Neuronal stem cell (in vitro differentiated cells): ENCODE results near the gene SEL1L2.

Experiments used
- DNase-seq: peaks from one replicate; pipeline ENCODE4 v3.0.0-alpha.2; 2013; ENCODE audit warnings: low spot score
- H2AFZ ChIP-seq: one replicate; pipeline ENCODE4 v1.6.1; 2013; ENCODE audit warnings: mild to moderate bottlenecking, low read length, inconsistent platforms
- H2AK5ac ChIP-seq: 2 replicates; pipeline ENCODE4 v1.6.1; 2013; ENCODE audit warnings: low read depth, mild to moderate bottlenecking, inconsistent platforms, low read length, moderate library complexity, mixed read lengths
- H2BK120ac ChIP-seq: 2 replicates; pipeline ENCODE4 v1.6.1; 2013; ENCODE audit warnings: low read depth, mild to moderate bottlenecking, inconsistent platforms, low read length, moderate library complexity, mixed read lengths
- H2BK12ac ChIP-seq: one replicate; pipeline ENCODE4 v1.6.1; 2013; ENCODE audit warnings: low read length, inconsistent platforms
- H2BK15ac ChIP-seq: 2 replicates; pipeline ENCODE4 v1.6.1; 2013; ENCODE audit warnings: mild to moderate bottlenecking, low read length, inconsistent platforms, mixed read lengths
- H2BK5ac ChIP-seq: one replicate; pipeline ENCODE4 v1.6.1; 2013; ENCODE audit warnings: inconsistent platforms, mild to moderate bottlenecking, low read length, moderate library complexity
- H3K14ac ChIP-seq: one replicate; pipeline ENCODE4 v1.6.1; 2013; ENCODE audit warnings: low read length, inconsistent platforms
- H3K18ac ChIP-seq: 2 replicates; pipeline ENCODE4 v1.6.1; 2013; ENCODE audit warnings: low read length, inconsistent platforms
- H3K23ac ChIP-seq: 2 replicates; pipeline ENCODE4 v1.6.1; 2013; ENCODE audit warnings: low read depth, mild to moderate bottlenecking, mixed read lengths, low read length, inconsistent platforms; ENCODE audit not compliant: poor library complexity
- H3K27ac ChIP-seq: replicated peaks from 3 replicates; pipeline ENCODE4 v1.5.1; 2013; ENCODE audit warnings: low read length, inconsistent platforms
- H3K27me3 ChIP-seq, 3 experiments: 2 replicates each; pipeline ENCODE4 v1.6.1; 2013; ENCODE audit warnings: low read length in 3 of 3, mild to moderate bottlenecking in 2 of 3, inconsistent platforms in 1 of 3, low read depth in 1 of 3, mixed read lengths in 1 of 3, moderate library complexity in 1 of 3; ENCODE audit not compliant: control insufficient read depth in 3 of 3, insufficient read depth in 3 of 3
- H3K36me3 ChIP-seq, 2 donors: replicated peaks in 1 of 2; 2 replicates each; pipeline ENCODE4 v1.6.1; 2013; ENCODE audit warnings: low read length in 2 of 2; ENCODE audit not compliant: control insufficient read depth in 2 of 2, insufficient read depth in 2 of 2
- H3K4ac ChIP-seq: 2 replicates; pipeline ENCODE4 v1.6.1; 2013; ENCODE audit warnings: inconsistent platforms, mild to moderate bottlenecking, low read length, moderate library complexity
- H3K4me1 ChIP-seq, 2 donors: 1 replicate in 1 of 2; 2 replicates in 1 of 2; pipeline ENCODE4 v1.6.1; 2013; ENCODE audit warnings: low read length in 2 of 2, low read depth in 1 of 2; ENCODE audit not compliant: control insufficient read depth in 2 of 2, insufficient read depth in 1 of 2
- H3K4me2 ChIP-seq: one replicate; pipeline ENCODE4 v1.6.1; 2013; ENCODE audit warnings: mild to moderate bottlenecking, low read length, inconsistent platforms; ENCODE audit not compliant: insufficient read depth, poor library complexity, severe bottlenecking
- H3K4me3 ChIP-seq, 2 donors: 2 replicates each; pipeline ENCODE4 v1.5.1; 2013; ENCODE audit warnings: low read length in 2 of 2, mild to moderate bottlenecking in 2 of 2, inconsistent platforms in 1 of 2, moderate library complexity in 1 of 2
- H3K79me1 ChIP-seq: one replicate; pipeline ENCODE4 v1.6.1; 2013; ENCODE audit warnings: low read depth, mild to moderate bottlenecking, inconsistent platforms, low read length, moderate library complexity
- H3K9ac ChIP-seq: one replicate; pipeline ENCODE4 v1.6.1; 2013; ENCODE audit warnings: mild to moderate bottlenecking, low read depth, low read length, inconsistent platforms; ENCODE audit not compliant: poor library complexity
- H3K9me3 ChIP-seq, 2 donors: replicated peaks in 1 of 2; 2 replicates each; pipeline versions ENCODE3 to v1.6.1; 2013; ENCODE audit warnings: low read length in 2 of 2, mild to moderate bottlenecking in 2 of 2, inconsistent platforms in 1 of 2, low read depth in 1 of 2, mixed read lengths in 1 of 2, moderate library complexity in 1 of 2; ENCODE audit not compliant: control insufficient read depth in 2 of 2, insufficient read depth in 1 of 2
- H4K8ac ChIP-seq: one replicate; pipeline ENCODE4 v1.6.1; 2013; ENCODE audit warnings: low read depth, mild to moderate bottlenecking, inconsistent platforms, low read length, moderate library complexity
- H4K91ac ChIP-seq: one replicate; pipeline ENCODE4 v1.6.1; 2013; ENCODE audit warnings: low read length, low read depth, mild to moderate bottlenecking, inconsistent platforms; ENCODE audit not compliant: poor library complexity
- WGBS, 2 donors: extraction: QIAGEN DNeasy Blood & Tissue Kit; methylation state at CpG; one replicate each; pipeline ENCODE4 v1.1.7; 2013; ENCODE audit warnings: missing lambda C conversion rate in 2 of 2, mixed read lengths in 1 of 2; ENCODE audit not compliant: insufficient read length in 2 of 2, insufficient replicate concordance in 1 of 2; ENCODE audit errors: extremely low coverage in 2 of 2; 5-methylcytosine and 5-hydroxymethylcytosine counted together

The SEL1L2 gene

DNA sequence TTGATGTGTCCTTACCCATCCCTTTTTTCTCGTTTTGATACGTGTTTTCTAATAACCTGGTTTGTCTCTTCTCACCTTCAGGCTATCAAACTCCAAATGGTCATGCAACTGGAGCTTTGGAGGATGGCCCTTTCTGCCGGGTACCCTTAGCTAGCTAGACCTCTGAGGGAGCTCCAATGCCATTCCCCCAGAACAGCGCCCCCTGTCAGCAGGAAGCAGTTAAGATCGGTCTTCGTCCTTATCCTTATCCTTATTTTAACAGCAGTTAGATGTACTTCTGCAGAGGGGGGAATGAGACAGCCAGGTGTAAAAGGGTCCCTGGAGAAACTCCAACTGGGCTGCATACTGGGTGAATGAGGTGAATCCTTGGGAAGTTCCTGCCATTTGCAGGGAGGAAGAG is 37.2 kb downstream of the SEL1L2 start:
- Histone ChIP-seq H3K18ac (no peak overlapping the region), H2AK5ac (no peak overlapping the region), H4K8ac (no peak overlapping the region), H3K4me3 (no peak overlapping the region), H3K14ac (no peak overlapping the region), H3K9ac (no peak overlapping the region), H3K36me3 (no peaks in the 10 kb centered on the region), H3K27ac (no peak overlapping the region), H3K79me1 (no peaks in the 10 kb centered on the region), H3K4me1 (no peaks in the 10 kb centered on the region), H3K4ac (no peak overlapping the region), H3K23ac (no peak overlapping the region), H2BK12ac (no peak overlapping the region), H4K91ac (no peak overlapping the region), H3K9me3 (no peaks in the 10 kb centered on the region), H2BK120ac (no peak overlapping the region), H2BK5ac (no peak overlapping the region), H3K27me3 (no peaks in the 10 kb centered on the region), H2AFZ (no peak overlapping the region), H2BK15ac (no peak overlapping the region), H3K4me2 (no peak overlapping the region)
- no CpG with 5 or more reads among the region's 6 CpGs for WGBS, 2 donors
- DNase-seq: no peak

GRCh38 chr20:13947719-13948118 is 42.7 kb downstream of the SEL1L2 start:
- Histone ChIP-seq H3K9me3 (peaks cover 0 to 3% of the 10 kb centered on the region in 2 donors), H3K9ac (no peak overlapping the region), H3K27me3 (no peaks in the 10 kb centered on the region), H3K4me2 (no peak overlapping the region), H2BK12ac (no peak overlapping the region), H2BK15ac (no peak overlapping the region), H2BK120ac (no peak overlapping the region), H2AK5ac (no peak overlapping the region), H3K14ac (peak overlapping the region; percentile 85), H2AFZ (no peak overlapping the region), H4K91ac (no peak overlapping the region), H3K79me1 (no peaks in the 10 kb centered on the region), H3K23ac (peak overlapping the region; percentile 44), H3K4me3 (peak overlapping the region in 1 of 2 donors; percentile 67), H3K36me3 (no peaks in the 10 kb centered on the region), H3K27ac (no peak overlapping the region), H3K4me1 (no peaks in the 10 kb centered on the region), H3K4ac (no peak overlapping the region), H4K8ac (no peak overlapping the region), H3K18ac (peak overlapping the region; percentile 15), H2BK5ac (no peak overlapping the region)
- no peak for DNase-seq
- WGBS, 2 donors: no CpG with 5 or more reads among the region's 3 CpGs

DNA sequence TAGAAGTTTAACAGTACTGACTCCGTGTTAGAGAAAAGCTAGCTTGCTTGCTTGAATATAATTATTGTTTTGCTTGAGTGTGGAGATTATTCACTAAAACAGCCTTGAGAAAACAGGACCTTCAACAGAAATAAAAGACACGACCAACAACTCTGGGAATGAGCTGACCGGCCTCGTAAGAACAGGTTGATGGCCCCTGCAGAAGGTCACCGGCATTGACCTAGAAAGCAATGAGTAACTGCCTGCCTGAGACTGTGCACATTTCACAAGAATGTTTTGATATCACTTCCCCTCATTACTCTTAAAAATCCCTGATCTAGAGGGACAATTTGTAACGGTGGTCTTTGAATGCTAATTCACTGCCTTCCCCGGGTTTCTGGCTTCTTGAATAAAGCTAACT is 49.4 kb downstream of the SEL1L2 start:
- Histone ChIP-seq H3K23ac (no peak overlapping the region), H4K8ac (no peak overlapping the region), H3K18ac (no peak overlapping the region), H3K9ac (no peak overlapping the region), H2AFZ (no peak overlapping the region), H3K4me3 (no peak overlapping the region), H3K27me3 (no peaks in the 10 kb centered on the region), H2BK5ac (no peak overlapping the region), H3K9me3 (no peaks in the 10 kb centered on the region), H4K91ac (no peak overlapping the region), H3K14ac (no peak overlapping the region), H3K4me2 (no peak overlapping the region), H3K36me3 (no peaks in the 10 kb centered on the region), H3K4ac (no peak overlapping the region), H2BK12ac (no peak overlapping the region), H2BK15ac (no peak overlapping the region), H2AK5ac (no peak overlapping the region), H2BK120ac (no peak overlapping the region), H3K4me1 (no peaks in the 10 kb centered on the region), H3K27ac (no peak overlapping the region), H3K79me1 (no peaks in the 10 kb centered on the region)
- no peak for DNase-seq
- no CpG with 5 or more reads among the region's 7 CpGs for WGBS, 2 donors

DNA sequence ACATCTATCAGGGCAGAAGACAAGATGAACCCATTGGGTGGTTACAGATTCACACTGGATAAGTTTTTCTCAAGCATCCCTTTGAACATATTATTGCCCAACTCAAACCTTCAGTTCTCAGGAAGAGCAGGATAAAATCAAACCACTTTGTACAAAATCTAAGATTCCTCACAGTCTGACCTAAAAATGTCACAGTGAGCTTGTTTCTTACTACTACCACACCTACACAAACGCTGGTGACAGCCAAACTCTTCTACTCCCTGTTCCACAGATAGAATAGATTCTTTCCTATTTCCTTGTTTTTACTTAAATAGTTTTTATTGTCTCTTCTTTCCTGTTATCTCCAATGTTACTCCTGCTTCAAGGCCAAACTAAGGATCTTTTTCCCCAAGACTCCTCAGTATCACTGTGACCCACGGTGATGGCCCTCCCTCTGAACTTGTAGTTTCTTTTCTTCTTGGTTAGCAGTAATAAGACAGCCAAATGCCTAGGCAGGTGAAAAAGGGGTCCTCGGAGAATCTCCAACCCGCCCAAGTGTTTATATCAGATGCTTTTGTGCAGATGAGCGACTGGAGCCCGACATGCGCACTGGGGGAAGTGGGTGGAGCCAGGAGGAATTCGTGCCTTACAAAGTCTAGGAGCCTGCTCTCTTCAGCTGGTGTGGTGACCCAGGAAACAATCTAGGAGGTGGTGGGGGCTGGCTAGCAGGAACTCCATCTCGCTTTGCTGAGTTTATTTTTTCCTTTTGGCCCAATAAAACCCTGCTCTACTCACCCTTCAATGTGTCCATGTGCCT is 53.4 kb downstream of the SEL1L2 start:
- H2AK5ac ChIP-seq: no peak overlapping the region
- no peak overlapping the region for H3K27ac ChIP-seq
- no peaks in the 10 kb centered on the region for H3K9me3 ChIP-seq
- H2BK120ac ChIP-seq: no peak overlapping the region
- H4K91ac ChIP-seq: no peak overlapping the region
- H2AFZ ChIP-seq: peak overlapping the region; percentile 75
- no peak overlapping the region for H3K4ac ChIP-seq
- no peaks in the 10 kb centered on the region for H3K27me3 ChIP-seq
- H3K79me1 ChIP-seq: no peaks in the 10 kb centered on the region
- H3K9ac ChIP-seq: no peak overlapping the region
- H2BK15ac ChIP-seq: no peak overlapping the region
- H2BK5ac ChIP-seq: no peak overlapping the region
- no peak overlapping the region for H3K23ac ChIP-seq
- no peak overlapping the region for H4K8ac ChIP-seq
- H3K36me3 ChIP-seq: no peaks in the 10 kb centered on the region
- H3K4me2 ChIP-seq: no peak overlapping the region
- H2BK12ac ChIP-seq: no peak overlapping the region
- no peak overlapping the region for H3K18ac ChIP-seq
- WGBS, 2 donors: no CpG with 5 or more reads among the region's 9 CpGs
- DNase-seq: no peak
- no peak overlapping the region for H3K4me3 ChIP-seq
- no peaks in the 10 kb centered on the region for H3K4me1 ChIP-seq
- no peak overlapping the region for H3K14ac ChIP-seq
